GM12878 (cell line): Measurements from ENCODE around the gene KRTAP29-1. TPM values are rescaled to one million over a fixed set of nuclear protein-coding genes. Genes with fewer than 3 reads are reported as not detected.

Experiments
- ATAC-seq: fragments of 200-7000 bp; cut with Tn5 transposase; 3 replicates; pipeline ENCODE4 v1.9.1; 2020; ENCODE audit warnings: mild to moderate bottlenecking, moderate library complexity
- BruUV-seq: library from RNA; stranded (reverse); fragments of 400-500 nt; replicated peaks from 2 replicates; lab custom pipeline; 2021; lab: Mats Ljungman, UMichigan
- CTCF ChIA-PET: fragments of 300-600 bp; sonication (Branson Sonifier 250); formaldehyde crosslinking; extraction: SDS; loops from one replicate; lab custom pipeline; 2021; ENCODE audit warnings: inconsistent platforms; lab: Yijun Ruan, JAX
- POLR2A ChIA-PET: fragments of 350-600 bp; formaldehyde crosslinking; extraction: SDS; loops from one replicate; lab custom pipeline; 2021; ENCODE audit warnings: inconsistent platforms; lab: Charles Lee
- RAD21 ChIA-PET: fragments of 300-600 bp; sonication (Branson Sonifier 250); formaldehyde crosslinking; loops from one replicate; lab custom pipeline; 2023; ENCODE audit warnings: antibody characterized with exemption; ENCODE audit not compliant: unreplicated experiment; lab: Charles Lee
- SMC1A ChIA-PET: fragments of 300-600 bp; sonication (Branson Sonifier 250); formaldehyde crosslinking; loops from one replicate; lab custom pipeline; 2023; ENCODE audit not compliant: unreplicated experiment, uncharacterized antibody; lab: Charles Lee
- DNase-seq: peaks from one replicate; pipeline ENCODE4 v3.0.0-alpha.2; 2011; ENCODE audit warnings: low read depth, low spot score
- FAIRE-seq: peaks from 3 replicates; lab custom pipeline; 2011; peaks lifted over from hg19 to GRCh38; lab: Jason Lieb, UNC
- H2AFZ ChIP-seq: 2 replicates; pipeline ENCODE4 v1.6.0; 2011; ENCODE audit warnings: low read depth, low read length, control low read depth; ENCODE audit not compliant: control insufficient read depth
- H3K27ac ChIP-seq: 2 replicates; pipeline ENCODE4 v1.5.1; 2011; ENCODE audit warnings: control low read depth; ENCODE audit not compliant: control insufficient read depth, insufficient read depth
- H3K27me3 ChIP-seq, 2 experiments: replicated peaks in 1 of 2; 2 replicates each; pipeline versions ENCODE4 v1.6.0 to v1.6.1; 2011; ENCODE audit warnings: low read length in 1 of 2; ENCODE audit not compliant: control insufficient read depth in 2 of 2, insufficient read depth in 2 of 2
- H3K36me3 ChIP-seq, 2 experiments: 2 replicates each; pipeline ENCODE4 v1.5.1; 2011; ENCODE audit warnings: low read length in 1 of 2; ENCODE audit not compliant: control insufficient read depth in 2 of 2, insufficient read depth in 2 of 2
- H3K4me1 ChIP-seq: 2 replicates; pipeline ENCODE4 v1.6.1; 2011; ENCODE audit warnings: mild to moderate bottlenecking, low read length, moderate library complexity, mixed read lengths; ENCODE audit not compliant: control insufficient read depth, insufficient read depth
- H3K4me2 ChIP-seq: 2 replicates; pipeline ENCODE4 v1.6.0; 2011; ENCODE audit warnings: control low read depth; ENCODE audit not compliant: control insufficient read depth, insufficient read depth
- H3K4me3 ChIP-seq: fragments of 200-600 bp; sonication (generic); 2 replicates; pipeline ENCODE4 v1.5.1; 2016
- H3K79me2 ChIP-seq: 2 replicates; pipeline ENCODE4 v1.6.0; 2011; ENCODE audit warnings: low read length; ENCODE audit not compliant: control insufficient read depth, insufficient read depth
- H3K9ac ChIP-seq: 2 replicates; pipeline ENCODE4 v1.8.0; 2011; ENCODE audit warnings: low read length, control low read depth, mixed read lengths; ENCODE audit not compliant: control insufficient read depth, insufficient read depth
- H3K9me3 ChIP-seq: replicated peaks from 3 replicates; pipeline ENCODE4 v1.5.1; 2011; ENCODE audit warnings: mild to moderate bottlenecking, low read length; ENCODE audit not compliant: control insufficient read depth, insufficient read depth
- H4K20me1 ChIP-seq: 2 replicates; pipeline ENCODE4 v1.6.0; 2011; ENCODE audit not compliant: control insufficient read depth, insufficient read depth
- DPF2 ChIP-seq: fragments of 450-650 bp; IDR thresholded peaks from 2 replicates; pipeline ENCODE4 v1.6.1; 2017; ENCODE audit warnings: mild to moderate bottlenecking
- ESRRA ChIP-seq: IDR thresholded peaks from 2 replicates; pipeline ENCODE4 v1.6.1; 2012; ENCODE audit warnings: mild to moderate bottlenecking, low read length, improper control_type of control experiment
- KAT2A ChIP-seq: conservative IDR thresholded peaks from 2 replicates; pipeline ENCODE4 v1.6.1; 2011; ENCODE audit warnings: low read depth, low read length; ENCODE audit not compliant: control insufficient read depth
- RELA ChIP-seq: fragments of 450-650 bp; IDR thresholded peaks from 2 replicates; pipeline ENCODE4 v1.8.0; 2014; ENCODE audit warnings: borderline replicate concordance; ENCODE audit not compliant: partially characterized antibody
- RFX5 ChIP-seq: IDR thresholded peaks from 2 replicates; pipeline ENCODE4 v1.6.1; 2011; ENCODE audit warnings: low read depth, low read length, improper control_type of control experiment
- SIN3A ChIP-seq: IDR thresholded peaks from 2 replicates; pipeline ENCODE4 v1.6.1; 2012; ENCODE audit warnings: low read depth, low read length, improper control_type of control experiment
- TAF1 ChIP-seq: IDR thresholded peaks from 2 replicates; pipeline ENCODE4 v1.6.1; 2011; ENCODE audit warnings: mild to moderate bottlenecking, low read depth, low read length, borderline replicate concordance
- TCF12 ChIP-seq: IDR thresholded peaks from 2 replicates; pipeline ENCODE4 v1.6.1; 2011; ENCODE audit warnings: low read depth, mild to moderate bottlenecking, low read length
- USF2 ChIP-seq: IDR thresholded peaks from 2 replicates; pipeline ENCODE4 v1.6.1; 2011; ENCODE audit warnings: low read depth, low read length, improper control_type of control experiment, borderline replicate concordance
- WGBS: methylation state at CpG from one replicate; pipeline ENCODE4 v1.1.6; 2016; ENCODE audit warnings: low lambda C conversion rate; ENCODE audit not compliant: insufficient replicate concordance, insufficient coverage; ENCODE audit errors: missing lambda C conversion rate; 5-methylcytosine and 5-hydroxymethylcytosine counted together
- in situ Hi-C: fragments of 300-500 bp; cut with MboI; formaldehyde crosslinking; loops from 9 replicates; pipeline ENCODE4 v1.14.3; 2018; ENCODE audit warnings: mixed read lengths
- intact Hi-C: fragments of 100-400 bp; cut with micrococcal nuclease; formaldehyde crosslinking; loops from one replicate; pipeline ENCODE4 v1.14.2; 2022; ENCODE audit not compliant: unreplicated experiment
- polyA plus RNA-seq, 11 experiments: library from polyadenylated mRNA; depleted of rRNA in 4 of 11; unstranded in 6 of 11; stranded (reverse) in 5 of 11; fragments of >200 nt; fragmentation: Nextera tagmentation in 4 of 11; fragmentation: Illumina TruSeq in 1 of 11; extraction: Ambion mirVana in 4 of 11; extraction: Trizol in 1 of 11; gene quantifications; 1 replicate in 1 of 11; 2 replicates in 10 of 11; pipeline versions ENCODE4 v1.2.1 to v1.2.3, GENCODE V29; 2011 to 2016; ENCODE audit warnings: inconsistent platforms in 2 of 11, missing spikeins in 2 of 11, low read depth in 1 of 11
- total RNA-seq, 4 experiments: library from RNA; depleted of rRNA in 3 of 4; stranded (reverse); fragments of >200 nt in 3 of 4; fragmentation: Illumina TruSeq in 1 of 4; extraction: Trizol in 1 of 4; gene quantifications; 2 replicates each; pipeline versions ENCODE4 v1.2.1 to v1.2.3, GENCODE V29; 2013 to 2021

The KRTAP29-1 gene
- total and polyA plus RNA-seq, 10 of the 15 experiments (the other 5 are each of a cell fraction or from before 2014, with no cell fraction given): 1.9 TPM; not detected in 9

- Histone ChIP-seq H3K4me3 (no peak overlapping the region), H3K27me3 (no peaks in the 10 kb centered on the region; a peak in 1 of 4 replicates), H3K36me3 (no peaks in the 10 kb centered on the region), H3K9me3 (no peaks in the 10 kb centered on the region; the same call in 2 of the 3 replicates), H3K79me2 (no peaks in the 10 kb centered on the region), H4K20me1 (no peaks in the 10 kb centered on the region), H3K4me1 (no peaks in the 10 kb centered on the region), H3K9ac (no peak overlapping the region), H2AFZ (no peak overlapping the region), H3K4me2 (no peak overlapping the region), H3K27ac (no peak overlapping the region)
- no TSS peak for BruUV-seq
- intact Hi-C loops (no loop called here), in situ Hi-C loops (no loop called here)
- RAD21 ChIA-PET: no interaction called here
- TF ChIP-seq DPF2 (no peak), ESRRA (no peak), USF2 (no peak), RELA (no peak), SIN3A (no peak)
- POLR2A ChIA-PET: no interaction called here
- CTCF ChIA-PET: interaction anchor here (0.6 to 3.2 kb wide), 3 partner anchors 12 to 421 kb away, joined by 3 to 14 read pairs (median 4); no protein-coding TSS in a partner anchor
- SMC1A ChIA-PET: interaction anchor here (1.7 kb wide), 1 partner anchor 84 kb away, joined by 3 read pairs; no protein-coding TSS in a partner anchor
- FAIRE-seq: no peak
- 25% methylated on average over 3 of the region's 3 CpGs for WGBS
- ATAC-seq: no peak
- DNase-seq: no peak
Observed at GRCh38 chr17:41333836-41334235, 31.2 kb upstream of the KRTAP29-1 start.

- H3K4me2 ChIP-seq: no peak overlapping the region
- ChIA-PET SMC1A (interaction anchor here (1.7 kb wide), 1 partner anchor 84 kb away, joined by 3 read pairs; no protein-coding TSS in a partner anchor), RAD21 (no interaction called here), POLR2A (no interaction called here), CTCF (interaction anchor here (3.2 kb wide), 1 partner anchor 11 kb away, joined by 14 read pairs; no protein-coding TSS in a partner anchor)
- no peak for ATAC-seq
- no peaks in the 10 kb centered on the region for H3K36me3 ChIP-seq
- H4K20me1 ChIP-seq: no peaks in the 10 kb centered on the region
- no peak for FAIRE-seq
- in situ Hi-C loops: no loop called here
- H2AFZ ChIP-seq: no peak overlapping the region
- no peaks in the 10 kb centered on the region; the same call in 2 of the 3 replicates for H3K9me3 ChIP-seq
- BruUV-seq: no TSS peak
- intact Hi-C loops: no loop called here
- H3K4me3 ChIP-seq: no peak overlapping the region
- H3K27me3 ChIP-seq: no peaks in the 10 kb centered on the region; a peak in 1 of 4 replicates
- no peak for DNase-seq
- H3K27ac ChIP-seq: no peak overlapping the region
- TF ChIP-seq TCF12 (no peak), TAF1 (no peak), RFX5 (no peak), KAT2A (no peak)
- no peaks in the 10 kb centered on the region for H3K4me1 ChIP-seq
- no peak overlapping the region for H3K9ac ChIP-seq
- 28% methylated on average over 5 of the region's 5 CpGs for WGBS
- no peaks in the 10 kb centered on the region for H3K79me2 ChIP-seq
Observed at GRCh38 chr17:41333098-41333497, 30.4 kb upstream of the KRTAP29-1 start.
